Endothelial cell of umbilical vein (primary cell): ENCODE measurements around the gene PTPRQ. TPM values are rescaled to one million over a fixed set of nuclear protein-coding genes. Genes with fewer than 3 reads are reported as not detected.

ENCODE experiments used
- BruUV-seq: library from RNA; stranded (reverse); fragments of 400-500 nt; replicated peaks from 2 replicates; lab custom pipeline; 2021; lab: Mats Ljungman, UMichigan
- CTCF ChIA-PET: fragments of 300-600, 350-600 bp; sonication (Branson Sonifier 250); formaldehyde crosslinking; loops from one replicate; lab custom pipeline; 2021; ENCODE audit warnings: antibody characterized with exemption, inconsistent platforms; lab: Charles Lee
- POLR2A ChIA-PET: fragments of 300-600, 350-600 bp; sonication (Branson Sonifier 250); formaldehyde crosslinking; loops from one replicate; lab custom pipeline; 2021; ENCODE audit warnings: antibody characterized with exemption, inconsistent platforms; lab: Charles Lee
- DNase-seq: peaks from one replicate; pipeline ENCODE4 v3.0.0-alpha.2; 2011; ENCODE audit warnings: low read depth, low spot score
- FAIRE-seq: peaks from 2 replicates; lab custom pipeline; 2011; peaks lifted over from hg19 to GRCh38; lab: Jason Lieb, UNC
- H2AFZ ChIP-seq: 2 replicates; pipeline ENCODE4 v1.6.0; 2012; ENCODE audit warnings: low read depth, low read length, control low read depth, inconsistent platforms
- H3K27ac ChIP-seq: 2 replicates; pipeline ENCODE4 v1.5.1; 2011; ENCODE audit warnings: low read depth, mild to moderate bottlenecking, control low read depth, low read length, moderate library complexity; ENCODE audit not compliant: insufficient read depth
- H3K27me3 ChIP-seq, 2 experiments: 2 replicates each; pipeline versions ENCODE4 v1.6.0 to v1.6.1; 2011; ENCODE audit warnings: low read length in 2 of 2, mixed read lengths in 1 of 2; ENCODE audit not compliant: control insufficient read depth in 2 of 2, insufficient read depth in 2 of 2
- H3K36me3 ChIP-seq, 2 experiments: 2 replicates in 1 of 2; 3 replicates in 1 of 2; pipeline ENCODE4 v1.5.1; 2011; ENCODE audit warnings: low read length in 2 of 2, mild to moderate bottlenecking in 1 of 2, moderate library complexity in 1 of 2; ENCODE audit not compliant: control insufficient read depth in 2 of 2, insufficient read depth in 2 of 2; ENCODE audit errors: extremely low read depth in 1 of 2
- H3K4me1 ChIP-seq: 3 replicates; pipeline ENCODE4 v1.5.1; 2011; ENCODE audit warnings: mild to moderate bottlenecking, low read length; ENCODE audit not compliant: control insufficient read depth, insufficient read depth; ENCODE audit errors: extremely low read depth
- H3K4me2 ChIP-seq: 2 replicates; pipeline ENCODE4 v1.6.1; 2011; ENCODE audit warnings: low read length, control low read depth, mixed read lengths; ENCODE audit not compliant: insufficient read depth
- H3K4me3 ChIP-seq, 3 experiments: fragments of 200-600 bp in 1 of 3; sonication (generic), shearing (Covaris generic) in 1 of 3; replicated peaks in 1 of 3; 2 replicates each; pipeline ENCODE4 v1.5.1; 2011 to 2016; ENCODE audit warnings: control low read depth in 3 of 3, low read length in 3 of 3, mild to moderate bottlenecking in 2 of 3, inconsistent platforms in 1 of 3, low read depth in 1 of 3, moderate library complexity in 1 of 3; ENCODE audit not compliant: insufficient read depth in 1 of 3
- H3K79me2 ChIP-seq: 2 replicates; pipeline ENCODE4 v1.6.0; 2012; ENCODE audit warnings: low read length, inconsistent platforms; ENCODE audit not compliant: control insufficient read depth, insufficient read depth
- H3K9ac ChIP-seq: replicated peaks from 2 replicates; pipeline ENCODE3; 2011; ENCODE audit warnings: low read length, control low read depth; ENCODE audit not compliant: insufficient read depth; ENCODE audit errors: extremely low read depth
- H3K9me1 ChIP-seq: replicated peaks from 3 replicates; pipeline ENCODE4 v1.6.0; 2011; ENCODE audit warnings: mild to moderate bottlenecking, low read length; ENCODE audit not compliant: control insufficient read depth, insufficient read depth; ENCODE audit errors: extremely low read depth
- H3K9me3 ChIP-seq: replicated peaks from 2 replicates; pipeline ENCODE4 v1.5.1; 2012; ENCODE audit warnings: low read length, inconsistent platforms; ENCODE audit not compliant: control insufficient read depth, insufficient read depth
- H4K20me1 ChIP-seq: replicated peaks from 2 replicates; pipeline ENCODE3; 2011; ENCODE audit warnings: mild to moderate bottlenecking, low read length; ENCODE audit not compliant: control insufficient read depth, insufficient read depth; ENCODE audit errors: extremely low read depth
- EZH2 ChIP-seq: IDR thresholded peaks from 2 replicates; pipeline ENCODE4 v1.6.1; 2012; ENCODE audit warnings: borderline replicate concordance, low read depth, mild to moderate bottlenecking, moderate library complexity, low read length, inconsistent platforms; ENCODE audit not compliant: severe bottlenecking
- FOS ChIP-seq: IDR thresholded peaks from 2 replicates; pipeline ENCODE4 v1.6.1; 2011; ENCODE audit warnings: mild to moderate bottlenecking, low read length, moderate library complexity, borderline replicate concordance; ENCODE audit not compliant: insufficient read depth
- GATA2 ChIP-seq: IDR thresholded peaks from 2 replicates; pipeline ENCODE4 v1.7.0; 2011; ENCODE audit warnings: low read depth, mild to moderate bottlenecking, moderate library complexity, mixed read lengths, low read length; ENCODE audit not compliant: insufficient read length, insufficient read depth
- JUN ChIP-seq: IDR thresholded peaks from 2 replicates; pipeline ENCODE4 v1.6.1; 2011; ENCODE audit warnings: borderline replicate concordance, low read depth; ENCODE audit not compliant: insufficient read length, insufficient read depth
- MYC ChIP-seq: IDR thresholded peaks from one replicate; pipeline ENCODE4 v1.6.1; 2011; ENCODE audit warnings: mild to moderate bottlenecking, low read depth, low read length
- POLR2A ChIP-seq: IDR thresholded peaks from 2 replicates; pipeline ENCODE4 v1.6.1; 2012; ENCODE audit warnings: low read depth, mild to moderate bottlenecking, control low read depth, low read length
- POLR2AphosphoS5 ChIP-seq: IDR thresholded peaks from 2 replicates; pipeline ENCODE4 v1.6.1; 2012; ENCODE audit warnings: low read depth, mild to moderate bottlenecking, control low read depth, low read length, moderate library complexity; ENCODE audit not compliant: insufficient read depth
- dilution Hi-C: fragments of 300-500 bp; cut with MboI; formaldehyde crosslinking; loops from one replicate; pipeline ENCODE4 v1.15.0; 2019; ENCODE audit warnings: low sequenced_read_pairs; ENCODE audit not compliant: extremely low pct_ligation_motif_present
- intact Hi-C: fragments of 100-400 bp; cut with micrococcal nuclease; formaldehyde crosslinking; loops from one replicate; pipeline ENCODE4 v1.10.0; 2022
- polyA plus RNA-seq, 4 experiments: library from polyadenylated mRNA; depleted of rRNA in 3 of 4; stranded (reverse) in 3 of 4; unstranded in 1 of 4; fragments of >200 nt; gene quantifications; 2 replicates each; pipeline versions ENCODE4 v1.2.1 to v1.2.3, GENCODE V29; 2011 to 2012; ENCODE audit warnings: missing spikeins in 1 of 4
- total RNA-seq: library from RNA; stranded (reverse); gene quantifications from 2 replicates; pipeline ENCODE4 v1.2.3, GENCODE V29; 2021
- TF ChIP-seq, protein P1 (sequence below), 2 donors: IDR thresholded peaks; 1 replicate in 1 of 2; 2 replicates in 1 of 2; pipeline ENCODE4 v1.5.1; 2011; ENCODE audit warnings: low read length in 2 of 2, mild to moderate bottlenecking in 2 of 2, moderate library complexity in 2 of 2, control low read depth in 1 of 2, inconsistent platforms in 1 of 2, low read depth in 1 of 2; ENCODE audit not compliant: insufficient read depth in 1 of 2; ENCODE audit errors: extremely low read depth in 1 of 2
- TF ChIP-seq, protein P2 (sequence below): IDR thresholded peaks from 2 replicates; pipeline ENCODE4 v1.6.1; 2011; ENCODE audit not compliant: insufficient read depth, insufficient read length

PTPRQ gene
- total and polyA plus RNA-seq, 2 donors (not counting 3 experiments of a cell fraction or from before 2014, with no cell fraction given), result not detected

DNA sequence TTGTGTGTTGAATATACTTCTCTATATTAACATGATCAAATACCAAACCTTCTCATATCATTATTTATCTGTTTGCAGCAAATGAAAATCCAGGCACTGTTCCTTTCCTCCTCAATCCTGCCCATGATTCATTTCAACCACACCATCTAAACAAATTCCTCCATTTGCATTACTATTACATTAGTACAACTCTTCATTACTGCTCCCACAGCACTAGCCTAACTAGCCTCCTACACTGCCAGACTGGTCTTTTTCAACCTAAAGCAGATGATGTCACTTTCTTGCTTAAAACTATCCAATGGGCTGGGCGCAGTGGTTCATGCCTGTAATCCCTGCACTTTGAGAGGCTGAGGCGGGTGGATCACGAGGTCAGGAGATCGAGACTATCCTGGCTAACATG is 146.1 kb downstream of the PTPRQ start:
- intact Hi-C loops, result no loop called here
- ChIA-PET POLR2A (no interaction called here), CTCF (no interaction called here)
- no peaks in the 10 kb centered on the region for H3K4me1 ChIP-seq
- no peak overlapping the region for H3K27ac ChIP-seq
- no TSS peak for BruUV-seq
- H3K36me3 ChIP-seq, result no peaks in the 10 kb centered on the region
- H3K4me3 ChIP-seq, result no peak overlapping the region
- no peak for TF ChIP-seq POLR2AphosphoS5
- H2AFZ ChIP-seq, result no peak overlapping the region
- no peak overlapping the region for H3K9ac ChIP-seq
- dilution Hi-C loops, result no loop called here
- no peaks in the 10 kb centered on the region for H4K20me1 ChIP-seq
- no peaks in the 10 kb centered on the region for H3K9me3 ChIP-seq
- H3K27me3 ChIP-seq, result no peaks in the 10 kb centered on the region
- DNase-seq, result no peak
- H3K79me2 ChIP-seq, result no peaks in the 10 kb centered on the region
- H3K4me2 ChIP-seq, result no peak overlapping the region
- FAIRE-seq, result no peak
- H3K9me1 ChIP-seq, result no peaks in the 10 kb centered on the region

DNA sequence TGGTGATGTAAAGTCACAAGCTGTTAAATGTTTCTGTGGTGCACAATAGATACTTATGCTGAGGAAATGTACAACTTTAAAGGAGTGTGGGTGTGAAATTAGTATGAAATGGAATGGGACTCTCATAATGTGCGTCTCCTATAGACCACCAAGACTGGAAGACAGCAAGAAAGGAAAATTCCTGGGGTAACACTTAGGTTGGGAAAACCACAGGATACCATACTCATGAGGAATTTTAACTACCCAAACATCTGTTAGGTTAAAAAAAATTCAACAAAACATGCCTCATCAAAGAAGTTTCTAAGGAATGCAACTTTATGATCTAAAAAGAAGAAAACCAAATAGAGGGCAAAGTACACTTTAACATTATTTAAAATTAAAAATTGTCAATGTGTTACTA is 149.7 kb downstream of the PTPRQ start:
- Histone ChIP-seq H3K79me2 (no peaks in the 10 kb centered on the region), H3K36me3 (no peaks in the 10 kb centered on the region), H3K9me1 (no peaks in the 10 kb centered on the region), H3K9ac (no peak overlapping the region), H3K4me3 (no peak overlapping the region), H3K4me1 (no peaks in the 10 kb centered on the region), H2AFZ (no peak overlapping the region), H3K27ac (no peak overlapping the region), H3K27me3 (no peaks in the 10 kb centered on the region), H3K4me2 (no peak overlapping the region), H3K9me3 (no peaks in the 10 kb centered on the region), H4K20me1 (no peaks in the 10 kb centered on the region)
- no TSS peak for BruUV-seq
- FAIRE-seq (no peak), DNase-seq (no peak)
- dilution Hi-C loops, result no loop called here
- POLR2A ChIA-PET, result no interaction called here
- intact Hi-C loops, result no loop called here
- CTCF ChIA-PET, result no interaction called here
- TF ChIP-seq POLR2A (no peak), JUN (no peak), MYC (no peak), POLR2AphosphoS5 (no peak), FOS (no peak), EZH2 (no peak), GATA2 (no peak)
- TF ChIP-seq, protein P1, sequence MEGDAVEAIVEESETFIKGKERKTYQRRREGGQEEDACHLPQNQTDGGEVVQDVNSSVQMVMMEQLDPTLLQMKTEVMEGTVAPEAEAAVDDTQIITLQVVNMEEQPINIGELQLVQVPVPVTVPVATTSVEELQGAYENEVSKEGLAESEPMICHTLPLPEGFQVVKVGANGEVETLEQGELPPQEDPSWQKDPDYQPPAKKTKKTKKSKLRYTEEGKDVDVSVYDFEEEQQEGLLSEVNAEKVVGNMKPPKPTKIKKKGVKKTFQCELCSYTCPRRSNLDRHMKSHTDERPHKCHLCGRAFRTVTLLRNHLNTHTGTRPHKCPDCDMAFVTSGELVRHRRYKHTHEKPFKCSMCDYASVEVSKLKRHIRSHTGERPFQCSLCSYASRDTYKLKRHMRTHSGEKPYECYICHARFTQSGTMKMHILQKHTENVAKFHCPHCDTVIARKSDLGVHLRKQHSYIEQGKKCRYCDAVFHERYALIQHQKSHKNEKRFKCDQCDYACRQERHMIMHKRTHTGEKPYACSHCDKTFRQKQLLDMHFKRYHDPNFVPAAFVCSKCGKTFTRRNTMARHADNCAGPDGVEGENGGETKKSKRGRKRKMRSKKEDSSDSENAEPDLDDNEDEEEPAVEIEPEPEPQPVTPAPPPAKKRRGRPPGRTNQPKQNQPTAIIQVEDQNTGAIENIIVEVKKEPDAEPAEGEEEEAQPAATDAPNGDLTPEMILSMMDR (IDR thresholded peaks at IDR 0.05; ENCODE audit: extremely low read depth in 1 of 2, insufficient read depth in 1 of 2, low read depth in 1 of 2, low read length in 2 of 2), result no peak
- TF ChIP-seq, protein P2, sequence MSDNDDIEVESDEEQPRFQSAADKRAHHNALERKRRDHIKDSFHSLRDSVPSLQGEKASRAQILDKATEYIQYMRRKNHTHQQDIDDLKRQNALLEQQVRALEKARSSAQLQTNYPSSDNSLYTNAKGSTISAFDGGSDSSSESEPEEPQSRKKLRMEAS, result no peak
